ENCODE data around the gene SRSF1.
A peak's percentile ranks its signal among the peaks of the same experiment; 100 is the strongest.
"Not testable (repeated sequence)": the region's sequence is repeated elsewhere in the genome, so short reads cannot be mapped to it uniquely, and the experiment has no call there.

Gene SRSF1

DNA sequence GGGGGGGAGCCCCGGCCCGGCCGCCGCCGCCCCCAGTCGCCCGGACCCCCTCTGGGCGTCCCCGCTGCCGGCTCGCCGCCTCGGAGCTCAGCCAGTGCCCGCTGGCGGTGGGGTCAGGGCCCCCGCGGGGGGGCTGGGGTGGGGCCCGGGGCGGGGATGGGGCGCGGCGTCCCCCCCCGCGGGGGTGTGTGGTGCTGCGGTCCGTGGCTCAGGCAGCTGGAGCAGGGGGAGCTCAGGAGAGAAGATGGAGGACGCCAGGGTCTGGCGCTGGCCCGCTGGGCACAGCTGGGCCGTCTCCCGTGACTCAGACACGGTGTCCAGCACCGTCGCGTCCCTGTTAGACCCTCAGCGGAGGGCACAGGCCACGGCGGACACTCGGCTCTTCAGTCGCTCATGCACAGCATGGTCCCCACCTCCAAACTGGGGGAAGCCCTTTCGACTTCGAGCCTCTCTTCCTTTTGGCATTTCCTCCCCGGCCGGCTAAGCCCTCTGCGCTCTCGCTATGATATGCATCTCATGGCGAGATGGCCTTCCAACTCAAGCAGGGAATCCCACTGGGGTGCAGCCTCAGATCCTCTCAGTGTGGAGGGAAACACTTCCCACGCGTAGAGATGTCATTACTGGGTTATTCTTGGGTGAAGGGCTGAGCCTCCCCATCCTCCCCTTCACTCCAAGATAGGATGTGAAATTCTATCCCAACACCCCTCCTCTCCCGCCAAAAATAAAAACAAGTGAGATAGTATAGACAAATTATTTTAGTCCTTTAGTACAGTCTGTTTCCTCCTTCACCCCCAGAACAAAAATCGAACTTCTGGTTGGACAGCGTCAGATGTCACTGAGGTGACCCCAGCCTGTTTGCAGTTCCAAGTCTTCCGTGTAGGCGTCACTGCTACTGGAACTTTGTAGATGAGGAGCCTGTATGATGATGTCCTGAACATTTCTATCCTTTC, 18.5 kb downstream of the SRSF1 start:
- no peak for DNase-seq

DNA sequence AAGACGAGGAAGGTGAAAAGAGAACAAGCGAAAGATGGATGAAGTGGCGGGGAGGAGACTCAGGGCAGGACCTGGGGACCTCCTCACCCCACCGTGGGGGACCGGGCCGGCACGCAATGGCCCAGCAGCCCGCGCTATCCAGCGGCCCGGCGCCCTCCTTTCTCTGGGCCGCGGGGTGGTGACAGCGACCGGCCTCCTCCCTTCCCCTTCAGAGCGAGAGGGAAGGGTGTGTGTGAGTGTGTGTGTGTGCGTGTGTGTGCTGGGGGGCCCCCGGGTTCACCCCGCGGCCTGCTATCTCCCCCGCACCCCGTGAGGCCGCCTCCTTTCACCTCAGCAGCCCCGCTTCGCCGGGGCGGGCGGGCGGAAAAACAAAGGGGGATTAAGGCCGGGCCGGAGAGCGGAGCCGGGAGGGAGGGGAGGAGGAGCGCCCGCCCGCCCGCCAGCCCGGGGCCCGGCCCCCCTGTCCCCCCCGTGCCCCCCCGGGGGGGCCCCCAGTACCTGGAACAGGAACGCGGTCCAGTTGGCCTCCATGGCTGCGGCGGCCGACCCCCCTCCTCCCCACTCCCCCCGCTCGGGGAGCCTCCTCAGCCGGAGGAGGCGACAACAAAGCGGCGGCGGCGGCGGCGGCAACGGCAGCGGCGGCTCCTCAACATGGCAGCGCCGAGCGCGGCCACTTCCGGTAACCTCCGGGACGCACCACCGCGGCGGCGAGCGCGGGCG, 19.3 kb downstream of the SRSF1 start, which contains the start of gene VEZF1:
TSS of gene VEZF1 (minus strand) at position 674 of the 720 bp plus-strand sequence. CDS start at position 531, 143 bp downstream.
- peak; percentile 38 for DNase-seq

DNA sequence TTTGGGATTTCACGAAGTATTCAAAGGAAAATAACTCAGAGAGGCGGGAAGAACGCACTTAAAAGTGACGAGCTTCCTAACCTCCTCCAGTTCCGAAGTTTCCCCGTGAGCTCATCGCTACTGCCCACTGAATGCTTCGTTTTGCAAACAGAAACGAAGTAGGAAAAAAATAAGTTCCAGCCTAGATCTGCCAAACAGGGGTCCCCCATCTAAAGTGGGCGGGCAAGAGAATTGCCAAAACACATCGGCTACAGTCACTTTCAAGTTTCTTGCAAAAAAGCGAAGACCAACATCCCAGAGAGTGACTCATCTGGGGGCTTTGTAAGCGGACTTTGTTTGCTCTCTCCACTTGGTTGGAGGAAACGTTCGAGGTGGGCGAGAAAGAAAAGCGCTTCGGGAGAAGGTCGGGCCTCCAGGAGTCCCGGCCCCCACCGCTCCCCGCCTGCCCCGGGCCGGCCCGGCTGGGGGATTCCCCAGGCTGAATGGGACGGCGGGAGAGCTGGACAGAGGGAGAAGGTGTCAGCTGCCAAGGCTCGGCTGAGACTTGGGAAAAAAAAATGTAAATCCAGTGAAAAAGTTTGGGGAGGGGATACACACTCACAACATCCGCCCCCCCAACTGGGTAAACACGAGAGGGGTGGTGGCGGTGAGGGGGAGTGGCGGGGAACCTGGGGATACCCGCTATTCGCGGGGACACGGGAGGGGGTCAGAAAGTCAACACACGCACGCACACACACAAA, 20.0 kb downstream of the SRSF1 start:
- no peak for DNase-seq

DNA sequence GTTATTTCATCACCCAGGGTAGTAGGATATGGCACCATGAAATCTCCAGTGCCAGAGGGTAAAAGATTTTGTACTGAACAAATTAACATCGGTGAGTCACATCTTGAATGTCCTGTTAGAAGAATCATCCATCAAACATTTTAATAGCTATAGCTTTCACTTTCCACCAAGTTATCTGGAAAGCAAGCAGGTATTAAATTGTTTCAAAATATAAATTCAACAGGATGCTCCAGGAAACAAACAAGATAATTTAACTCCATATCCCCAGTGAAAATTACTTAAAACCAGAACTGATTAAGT, 21.4 kb downstream of the SRSF1 start:
- no peak for DNase-seq

DNA sequence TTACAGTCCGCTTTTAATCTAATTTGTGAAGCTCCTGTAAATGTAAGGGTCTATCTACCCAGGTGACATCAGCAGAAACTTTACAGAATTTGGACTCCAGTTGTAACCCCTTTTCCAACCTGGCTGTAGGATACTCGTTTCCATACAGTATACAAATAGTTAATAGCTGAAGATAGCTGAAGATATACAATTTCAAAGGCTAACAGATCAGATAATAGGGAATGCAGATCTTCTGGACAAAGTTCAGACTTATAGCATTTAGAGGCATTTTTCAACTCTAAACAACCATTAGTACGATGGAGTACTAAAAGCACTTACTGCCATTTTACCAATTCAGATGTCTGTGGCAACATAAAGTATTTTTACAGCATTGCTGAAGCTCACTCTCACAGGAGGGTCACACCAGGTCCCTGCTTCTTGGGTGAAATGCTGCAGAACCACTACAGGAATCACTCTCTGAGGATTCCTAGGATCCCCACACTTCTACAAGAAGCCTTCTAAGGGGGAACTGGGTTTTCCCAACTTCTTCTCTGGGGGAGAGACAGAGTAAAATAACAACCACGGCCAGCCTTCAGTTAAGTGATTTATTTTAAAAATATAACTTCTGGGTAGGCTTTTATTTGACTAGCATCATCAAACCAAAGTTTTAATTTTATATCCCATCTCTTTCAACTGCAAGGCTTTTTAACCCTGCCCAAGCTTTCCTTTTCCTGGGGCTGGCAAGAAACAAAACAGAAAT, 21.9 kb downstream of the SRSF1 start:
- no peak for DNase-seq

DNA sequence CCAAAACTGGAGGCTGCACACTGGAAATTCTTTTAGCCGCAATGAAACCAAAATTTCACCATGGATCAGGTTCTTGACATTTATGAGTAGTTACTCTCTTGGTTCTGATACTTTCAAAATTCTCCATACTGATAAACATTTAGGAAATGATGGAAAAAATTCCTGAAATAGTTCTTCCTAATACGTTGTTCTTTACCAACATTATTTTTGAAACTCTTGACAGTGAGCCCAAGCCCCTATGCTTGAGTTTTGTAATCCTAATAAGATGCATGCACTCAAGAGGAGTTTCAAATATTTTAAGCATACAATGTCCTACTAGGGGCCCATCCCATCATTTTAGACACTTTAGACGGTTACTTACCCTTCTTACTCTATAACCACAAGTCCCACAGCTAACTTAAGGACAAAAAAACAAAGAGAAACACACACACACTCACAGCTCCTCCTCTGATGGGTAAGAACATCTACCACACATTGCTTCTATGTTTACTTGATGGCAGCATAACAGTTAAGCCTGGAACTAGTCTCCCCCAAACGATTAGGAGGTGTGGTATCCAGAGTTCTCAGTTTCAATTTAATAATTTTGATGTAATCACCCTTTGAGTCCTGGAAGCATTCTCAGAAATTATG, 22.7 kb downstream of the SRSF1 start:
- DNase-seq, result no peak

DNA sequence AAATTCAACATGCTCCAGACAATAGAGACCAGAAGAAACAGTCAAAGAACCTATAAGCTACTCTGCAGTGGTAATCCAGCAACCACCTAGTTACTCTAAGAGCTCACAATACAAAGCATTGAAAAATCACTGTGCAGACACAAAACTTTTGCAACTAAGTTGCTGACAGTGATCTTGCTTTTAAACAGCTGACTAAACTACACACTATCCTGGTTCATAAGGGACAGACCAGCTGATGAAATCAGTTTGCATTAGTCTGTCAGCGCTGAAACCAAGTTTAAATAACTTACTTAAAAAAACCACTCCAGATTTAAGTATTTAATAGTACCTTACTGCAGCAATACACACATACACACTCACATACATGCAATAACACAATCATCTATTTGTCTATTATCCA, 23.6 kb downstream of the SRSF1 start:
- no peak for DNase-seq

DNA sequence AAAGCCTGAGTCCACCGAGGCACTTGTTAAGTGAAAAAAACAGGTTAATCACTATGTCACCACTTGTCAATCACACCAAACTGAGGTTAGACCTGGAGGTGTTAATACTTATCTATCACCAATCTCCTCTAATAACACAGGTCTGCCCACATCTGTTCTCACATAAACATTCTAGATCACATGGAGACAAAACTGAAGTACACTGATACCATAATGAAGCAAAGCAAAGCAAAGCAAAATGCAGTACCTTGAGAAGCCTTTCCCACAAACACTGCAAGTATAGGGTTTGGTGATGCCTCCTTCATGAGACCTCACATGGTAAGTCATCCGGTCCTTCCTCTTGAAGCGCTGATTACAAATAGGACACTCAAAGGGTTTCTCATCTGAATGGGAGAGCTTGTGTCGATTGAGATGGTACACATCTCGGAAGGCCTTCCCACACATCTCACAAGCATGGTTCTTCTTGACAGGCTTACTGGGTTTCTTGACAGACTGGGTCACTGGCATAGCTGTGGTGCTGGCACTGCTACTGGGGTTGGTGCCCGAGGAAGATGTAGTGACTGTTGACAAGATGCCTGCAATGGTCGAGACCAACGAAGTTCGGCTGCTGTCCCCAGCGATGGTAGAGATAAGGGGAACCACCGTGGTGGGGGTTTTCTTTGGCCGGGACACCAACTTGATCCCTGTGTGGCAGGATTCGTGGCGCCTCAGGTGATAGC, 24.4 kb downstream of the SRSF1 start:
- DNase-seq, result no peak

DNA sequence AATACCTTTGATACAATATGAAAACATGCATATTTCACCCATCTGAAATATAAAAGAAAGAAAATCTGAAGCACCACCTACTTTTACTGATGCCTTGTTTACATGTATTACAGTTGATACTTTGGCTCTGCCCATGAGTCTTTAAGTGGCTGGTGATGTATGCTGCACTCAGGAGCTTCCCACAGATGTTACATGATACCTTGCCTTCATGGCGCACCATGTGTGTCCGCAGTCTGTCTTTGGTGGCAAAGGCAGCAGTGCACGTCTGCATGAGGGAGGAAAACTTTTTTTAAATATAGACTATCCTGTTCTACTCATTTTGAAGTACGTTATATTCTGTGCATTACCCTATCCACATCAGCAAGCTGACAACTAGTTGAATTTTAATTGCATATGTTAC, 26.5 kb downstream of the SRSF1 start:
- no peak for DNase-seq

DNA sequence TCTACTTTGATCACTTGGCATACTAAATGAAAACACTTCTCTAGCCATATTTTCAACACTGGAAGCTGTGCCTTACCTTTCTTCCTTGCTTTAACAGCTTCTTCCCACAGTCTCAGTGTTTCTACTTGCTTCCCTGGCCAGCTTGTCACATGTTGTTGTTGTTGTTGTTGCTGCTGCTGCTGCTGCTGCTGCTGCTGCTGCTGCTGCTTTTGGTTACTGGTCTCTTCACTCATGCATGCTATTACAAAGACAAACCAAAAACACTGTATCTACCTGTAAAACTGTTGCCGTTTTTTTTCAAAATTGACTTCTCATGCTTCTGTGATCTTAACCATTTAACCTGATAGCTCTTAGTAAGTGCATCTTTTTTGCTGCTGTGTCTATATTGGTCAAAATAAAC, 28.0 kb downstream of the SRSF1 start:
- no peak for DNase-seq

DNA sequence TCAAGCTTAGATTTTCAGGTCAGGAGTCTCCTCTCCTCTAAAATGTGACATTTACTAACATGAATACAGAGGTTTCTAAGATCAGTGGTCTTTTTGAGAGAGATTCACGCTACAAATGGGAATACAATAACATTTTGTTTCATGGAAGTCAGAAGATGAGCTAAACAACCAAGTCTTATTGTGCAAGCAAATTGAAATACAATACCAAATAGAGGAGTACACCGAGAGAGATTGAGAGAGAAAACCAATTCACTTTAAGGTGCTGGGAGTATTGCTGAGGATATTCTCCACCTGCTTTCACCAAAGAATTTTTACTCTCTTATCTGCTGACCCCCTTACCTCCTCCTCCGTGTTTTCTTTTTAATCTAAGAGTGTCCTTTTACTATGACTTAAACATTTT, 30.5 kb downstream of the SRSF1 start:
- no peak for DNase-seq

DNA sequence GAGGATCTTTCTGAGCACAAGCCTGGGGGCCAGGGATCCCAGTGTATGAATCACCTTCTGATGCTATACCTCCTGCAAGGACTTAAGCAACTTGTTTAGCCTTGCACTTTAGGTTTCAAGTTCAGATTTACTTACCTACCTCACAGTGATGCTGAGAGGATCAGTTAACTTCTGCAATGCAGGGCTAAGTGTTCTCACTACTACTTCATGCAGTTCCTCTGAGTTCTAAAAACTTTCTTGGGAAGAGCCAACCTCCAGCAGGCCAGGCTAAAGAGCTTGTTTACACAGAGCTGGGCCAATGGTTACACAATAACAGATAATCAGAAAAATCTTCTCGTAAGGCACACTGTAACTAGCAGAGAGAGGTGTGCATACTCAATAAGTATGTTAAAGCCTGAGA, 32.0 kb downstream of the SRSF1 start:
- no peak for DNase-seq

DNA sequence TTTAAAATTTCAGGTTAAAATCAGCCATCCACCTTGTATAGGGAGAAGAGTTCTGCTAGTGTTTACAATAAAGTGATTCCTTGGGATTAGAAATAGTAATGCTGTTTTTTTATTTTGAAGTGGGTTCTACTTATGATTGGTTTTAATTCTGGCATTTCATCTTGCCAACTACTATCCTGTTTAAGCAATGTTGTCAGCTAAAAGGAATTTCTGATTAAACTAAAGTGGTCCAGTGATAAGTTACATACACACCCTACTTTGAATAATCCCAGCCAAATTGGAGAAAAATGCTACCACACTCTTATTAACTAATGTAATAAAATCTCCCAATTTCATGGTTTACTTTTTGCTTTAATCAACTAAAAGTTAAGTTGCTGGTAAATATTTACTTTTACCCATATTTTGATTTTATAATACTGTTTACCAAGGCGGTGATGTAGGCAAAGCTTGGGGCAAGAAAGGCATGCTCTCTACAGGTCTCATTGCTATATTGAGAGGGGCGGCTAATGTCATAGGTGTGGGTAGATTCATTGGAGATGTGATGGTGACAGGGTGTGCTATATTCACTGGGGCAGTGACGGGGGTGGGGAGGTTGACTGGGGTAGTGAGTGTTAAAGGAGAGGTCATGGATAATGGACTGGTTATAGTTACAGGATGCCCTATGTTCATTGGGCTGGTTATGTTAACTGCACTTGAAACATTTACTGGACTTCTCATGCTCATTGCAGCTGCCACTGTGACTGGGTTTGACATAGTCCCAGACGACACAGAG, 32.8 kb downstream of the SRSF1 start:
- not testable (repeated sequence) for DNase-seq

DNA sequence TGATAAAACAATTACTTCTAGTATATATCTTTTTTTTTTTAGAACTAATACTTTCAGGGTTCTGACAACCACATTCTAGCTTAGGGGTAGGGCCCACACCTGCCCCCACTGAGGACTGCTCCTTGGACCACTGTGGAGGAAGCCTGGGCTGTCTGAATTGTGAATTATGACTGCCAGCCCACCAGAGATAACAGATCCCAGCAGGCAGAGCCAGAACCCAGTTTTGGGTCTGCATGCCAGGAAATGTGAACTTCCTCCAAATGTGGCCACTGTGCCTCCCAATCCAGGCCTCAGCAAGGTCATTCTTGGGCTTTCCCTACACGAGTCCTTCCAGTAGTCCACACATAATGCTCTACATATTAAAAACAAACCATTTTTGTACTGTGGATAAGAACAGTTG, 34.9 kb downstream of the SRSF1 start:
- no peak for DNase-seq

DNA sequence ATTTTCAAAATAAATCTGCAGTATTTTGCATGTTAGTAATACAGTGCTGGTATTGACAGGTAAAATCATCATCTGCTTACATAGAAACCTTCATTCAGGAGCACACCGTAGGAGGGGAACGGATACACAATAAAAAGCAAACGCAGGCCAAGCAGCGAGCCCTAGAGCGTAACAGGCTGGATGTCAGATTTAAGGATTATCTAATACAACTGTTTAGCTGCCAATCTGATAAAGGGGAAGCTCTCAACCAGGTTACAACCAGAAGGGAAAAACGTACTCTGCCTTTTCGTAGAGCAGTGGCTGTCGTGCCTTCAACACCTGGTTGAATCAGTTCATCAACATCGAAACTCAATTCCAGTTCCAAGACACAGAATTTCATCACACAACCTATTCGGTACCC, 35.5 kb downstream of the SRSF1 start:
- DNase-seq, result no peak

DNA sequence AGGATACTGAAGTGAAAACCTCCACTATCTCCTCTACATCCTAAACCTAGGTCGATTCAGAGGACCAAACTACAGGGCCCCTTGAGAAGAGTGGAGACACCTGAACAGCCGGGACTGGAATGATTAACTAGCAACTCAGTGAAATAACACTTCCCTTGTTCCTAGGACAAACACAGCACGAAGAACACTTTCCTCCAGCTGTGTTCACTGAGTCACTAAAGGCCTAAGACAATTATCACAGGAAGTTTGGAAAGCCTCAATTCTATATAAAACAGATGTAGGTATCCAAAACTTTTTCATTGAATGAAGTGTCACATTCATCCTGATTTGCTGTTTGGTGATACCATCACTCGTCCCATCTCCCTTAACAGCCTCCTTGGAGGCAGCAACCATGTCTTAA, 36.3 kb downstream of the SRSF1 start:
- no peak for DNase-seq

DNA sequence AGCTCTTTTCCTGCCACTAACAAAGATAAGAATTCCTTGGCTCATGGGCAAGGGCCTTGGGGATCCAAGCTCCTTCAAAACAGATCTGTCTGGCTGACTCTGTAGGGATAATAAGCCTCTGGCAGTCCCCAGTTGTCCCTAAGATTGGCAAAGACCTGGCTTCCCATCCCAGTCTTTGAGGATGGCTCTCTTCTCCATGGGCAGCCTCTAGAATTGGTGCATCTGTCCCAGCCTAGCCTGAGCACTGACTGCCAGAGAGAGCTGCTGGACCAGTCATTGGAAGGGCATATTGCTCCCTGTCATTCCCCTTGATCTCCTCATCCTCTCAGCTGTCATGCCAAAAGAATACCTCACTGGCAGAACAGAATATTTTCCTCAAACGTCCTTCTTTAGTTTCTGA, 38.6 kb downstream of the SRSF1 start:
- no peak for DNase-seq

DNA sequence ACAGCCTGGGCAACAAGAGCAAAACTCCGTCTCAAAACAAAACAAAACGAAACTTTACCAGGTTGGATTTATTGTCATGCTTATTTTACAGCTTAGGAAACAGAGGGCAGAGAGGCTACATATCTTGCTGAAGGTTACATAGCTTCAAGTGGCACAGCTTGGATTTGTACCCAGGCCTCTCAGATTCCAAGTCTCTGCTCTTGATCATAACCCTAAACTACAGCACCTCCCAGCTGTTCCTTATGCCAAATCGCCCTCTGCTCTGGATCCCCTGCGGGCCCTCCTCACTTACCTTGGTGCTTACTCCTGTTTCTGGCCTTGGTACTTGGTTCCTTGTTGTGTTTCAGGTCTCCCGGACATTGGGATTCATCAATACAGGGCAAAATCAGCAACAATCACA, 40.2 kb downstream of the SRSF1 start:
- DNase-seq, result no peak

DNA sequence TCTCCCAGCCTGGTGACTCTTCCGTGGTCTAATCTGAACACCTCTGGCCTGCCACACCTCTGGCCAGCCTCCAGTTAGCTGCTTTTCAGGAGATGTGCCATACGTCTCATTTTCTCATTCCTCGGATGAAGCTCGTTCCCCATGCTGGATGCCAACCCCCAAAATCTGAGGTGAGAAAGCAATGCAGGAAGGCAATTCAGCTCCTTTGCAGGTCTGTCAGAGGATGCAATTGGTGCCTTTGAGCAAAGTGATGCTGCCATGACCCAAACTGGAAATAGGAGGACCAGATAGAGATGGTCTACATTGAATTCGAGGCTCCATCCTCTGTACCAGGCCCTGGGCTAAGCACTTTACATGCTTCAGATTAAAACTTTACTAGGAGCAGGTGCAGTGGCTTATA, 40.8 kb downstream of the SRSF1 start:
- DNase-seq, result no peak

DNA sequence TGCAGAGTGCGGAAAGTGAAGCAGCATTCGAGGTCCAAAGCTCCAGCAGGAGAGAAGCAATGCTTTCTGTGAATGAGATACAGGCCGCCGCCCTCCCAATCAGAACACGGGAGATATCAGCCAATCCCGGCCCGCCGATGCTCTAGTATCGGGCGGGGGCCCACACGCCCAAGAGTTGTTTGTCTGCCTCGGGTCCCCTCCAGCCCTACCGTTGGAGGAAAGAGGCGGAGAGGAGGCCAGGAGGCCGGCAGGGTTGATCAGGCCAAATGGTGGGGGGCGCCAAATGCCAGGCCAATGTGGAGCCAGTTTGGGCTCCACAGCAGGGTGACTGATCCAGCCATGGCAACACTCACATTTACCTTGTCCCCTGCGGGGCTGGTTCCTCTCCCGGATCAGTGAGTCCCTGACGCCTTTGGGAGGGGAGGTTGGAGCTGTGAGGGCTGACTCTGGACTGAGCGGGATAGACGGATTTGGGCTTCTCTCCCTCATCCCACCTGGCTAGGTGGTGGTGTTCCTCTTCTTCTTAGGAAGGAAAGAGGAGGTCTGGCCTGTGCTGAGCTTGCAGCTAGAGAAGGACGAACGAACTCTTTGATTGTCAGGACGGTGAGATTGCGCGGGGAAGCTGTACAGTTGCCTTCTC, 41.4 kb downstream of the SRSF1 start:
- no peak for DNase-seq

DNA sequence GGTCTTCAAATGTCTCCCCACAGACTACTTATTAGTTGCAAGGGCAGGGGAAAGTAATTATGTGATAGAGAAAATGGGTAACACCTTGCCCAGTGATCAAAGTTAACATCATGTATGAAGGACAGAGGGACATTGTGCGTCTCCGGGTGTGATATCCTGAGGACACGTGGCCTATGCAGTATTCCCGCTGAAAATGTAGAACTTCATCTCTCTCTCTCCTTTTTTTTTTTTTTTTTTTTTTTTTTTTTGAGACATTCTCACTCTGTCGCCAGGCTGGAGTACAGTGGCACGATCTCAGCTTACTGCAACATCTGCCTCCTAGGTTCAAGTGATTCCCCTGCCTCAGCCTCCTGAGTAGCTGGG, 43.9 kb downstream of the SRSF1 start:
- DNase-seq, result no peak

Data from NCI-H1694 treated with DMSO at 0.1 percent for 48 hours (cell line).